Mucosa of stomach (tissue), 1 donor: Measurements from ENCODE around the gene EID3.
"Not testable (repeated sequence)": the region's sequence is repeated elsewhere in the genome, so short reads cannot be mapped to it uniquely, and the experiment has no call there.

Experiments
- H3K27me3 ChIP-seq: one replicate; pipeline ENCODE4 v1.7.0; 2013; ENCODE audit warnings: mild to moderate bottlenecking, low read length; ENCODE audit not compliant: control insufficient read depth, insufficient read depth
- H3K36me3 ChIP-seq: one replicate; pipeline ENCODE4 v1.7.0; 2013; ENCODE audit warnings: low read length; ENCODE audit not compliant: control insufficient read depth, insufficient read depth
- H3K4me1 ChIP-seq: one replicate; pipeline ENCODE4 v1.7.0; 2013; ENCODE audit warnings: mild to moderate bottlenecking, low read length; ENCODE audit not compliant: control insufficient read depth, insufficient read depth
- H3K4me3 ChIP-seq: one replicate; pipeline ENCODE4 v1.7.0; 2013; ENCODE audit warnings: low read length
- H3K9ac ChIP-seq: one replicate; pipeline ENCODE4 v1.7.0; 2013; ENCODE audit warnings: mild to moderate bottlenecking, low read length, moderate library complexity
- H3K9me3 ChIP-seq: one replicate; pipeline ENCODE4 v1.7.0; 2013; ENCODE audit warnings: mild to moderate bottlenecking, low read length, moderate library complexity; ENCODE audit not compliant: control insufficient read depth
- donor health status: Pancreatic carcinoma.

Gene EID3

DNA sequence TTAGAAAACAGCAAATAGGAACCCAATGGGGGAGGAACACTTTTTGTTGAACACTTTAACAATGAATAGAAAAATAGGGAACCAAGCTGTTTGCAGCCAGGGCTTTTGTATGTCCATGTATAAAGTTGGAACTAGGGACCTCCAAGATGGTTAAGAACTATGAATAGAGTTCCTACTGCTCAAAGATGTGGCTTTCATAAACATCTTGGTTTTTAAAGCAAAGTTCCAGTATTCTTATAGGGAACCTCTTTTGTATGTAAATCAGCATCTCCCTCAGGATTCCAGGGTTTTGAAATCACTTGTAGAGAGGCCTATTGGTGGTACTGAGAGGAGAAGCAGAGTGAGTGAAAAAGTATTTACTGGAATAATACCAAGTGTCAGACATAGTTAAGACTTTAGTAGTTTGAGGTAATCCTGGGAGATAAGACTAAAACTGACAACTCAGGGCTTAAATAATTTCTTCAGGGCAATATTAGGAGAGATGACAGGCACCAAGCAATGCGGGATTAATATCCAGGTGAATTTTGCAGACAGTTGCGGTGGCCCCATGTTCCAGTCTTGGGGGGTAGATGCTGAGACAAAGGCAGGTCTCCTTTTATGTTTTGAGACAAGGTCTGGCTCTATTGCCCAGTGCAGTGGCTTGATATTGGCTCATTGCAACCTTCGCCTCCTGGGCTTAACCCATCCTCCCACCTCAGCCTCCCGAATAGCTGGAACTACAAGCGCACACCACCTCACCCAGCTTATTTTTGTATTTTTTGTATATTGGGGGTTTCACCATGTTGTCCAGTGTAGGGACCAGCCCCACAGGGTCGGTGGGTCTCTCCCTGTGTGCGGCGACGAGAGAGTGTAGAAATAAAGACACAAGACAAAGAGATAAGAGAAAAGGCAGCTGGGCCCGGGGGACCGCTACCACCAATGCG lies 10.4 kb upstream of the EID3 start:
- Histone ChIP-seq H3K4me3 (no peak overlapping the region), H3K9ac (no peak overlapping the region), H3K36me3 (peaks cover 11% of the 10 kb centered on the region), H3K27me3 (no peaks in the 10 kb centered on the region), H3K4me1 (peaks cover 39% of the 10 kb centered on the region), H3K9me3 (no peaks in the 10 kb centered on the region)

DNA sequence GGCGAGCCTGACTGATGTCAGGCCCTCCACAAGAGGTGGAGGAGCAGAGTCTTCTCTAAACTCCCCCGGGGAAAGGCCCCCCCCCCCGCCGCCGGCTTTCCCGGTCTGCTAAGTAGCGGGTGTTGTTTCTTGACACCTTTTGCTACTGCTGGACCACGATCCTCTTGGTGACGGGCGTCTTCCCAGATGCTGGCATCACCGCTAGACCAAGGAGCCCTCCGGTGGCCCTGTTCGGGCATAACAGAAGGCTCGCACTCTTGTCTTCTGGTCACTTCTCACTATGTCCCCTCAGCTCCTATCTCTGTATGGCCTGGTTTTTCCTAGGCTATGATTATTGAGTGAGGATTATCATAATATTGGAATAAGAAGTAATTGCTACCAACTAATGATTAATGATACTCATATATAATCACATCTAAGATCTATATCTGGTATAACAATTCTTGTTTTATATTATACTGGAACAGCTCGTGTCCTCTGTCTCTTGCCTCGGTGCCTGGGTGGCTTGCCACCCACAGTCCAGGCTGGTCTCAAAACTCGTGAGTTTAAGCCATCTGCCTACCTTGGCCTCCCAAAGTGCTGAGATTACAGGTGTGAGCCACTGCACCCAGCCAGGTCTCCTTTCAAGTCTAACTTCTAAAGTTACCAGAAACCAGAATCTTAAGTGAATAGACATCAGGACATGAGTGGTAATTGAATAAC lies 9.2 kb upstream of the EID3 start:
- H3K27me3 ChIP-seq, H3K9me3 ChIP-seq, H3K4me3 ChIP-seq, H3K9ac ChIP-seq: not testable (repeated sequence)
- Histone ChIP-seq H3K4me1 (peaks cover 43% of the 10 kb centered on the region), H3K36me3 (peaks cover 11% of the 10 kb centered on the region)

DNA sequence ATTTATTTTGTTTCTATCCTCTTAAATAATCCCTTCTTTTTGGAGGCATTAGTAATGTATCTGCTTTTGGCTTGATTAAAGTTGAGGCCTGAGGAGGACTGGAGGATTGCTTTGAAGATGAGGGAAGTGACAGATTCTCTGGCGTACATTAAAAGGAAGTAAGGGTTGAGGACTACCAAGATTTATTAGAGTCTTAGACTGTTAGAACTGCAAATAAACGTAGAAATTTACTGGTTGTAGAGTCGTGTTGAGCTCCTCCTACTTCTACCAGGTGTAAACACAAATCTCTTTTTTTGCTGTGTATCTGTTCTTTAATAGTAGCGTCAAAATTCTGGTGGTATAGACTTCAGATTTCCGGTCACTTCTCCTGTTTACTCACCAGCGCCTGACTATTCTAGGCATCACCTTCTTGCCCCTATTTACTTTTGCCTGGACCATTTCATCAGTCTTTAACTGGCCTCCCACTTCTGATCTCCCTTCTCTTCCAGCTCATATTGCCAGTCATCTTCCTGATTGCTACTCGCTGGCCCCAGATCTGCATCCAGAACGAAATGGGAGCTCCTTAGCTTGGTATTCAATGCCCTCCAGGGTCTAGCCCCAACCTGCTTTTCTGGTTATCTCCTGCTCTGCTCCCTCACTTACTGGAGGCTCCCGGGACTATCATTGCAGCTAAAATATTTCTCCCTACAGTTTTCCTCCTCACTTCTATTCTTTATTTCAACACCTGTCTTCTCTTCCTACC lies 8.4 kb upstream of the EID3 start:
- H3K36me3 ChIP-seq: peaks cover 11% of the 10 kb centered on the region
- H3K9ac ChIP-seq: peak overlapping the region; percentile 25
- H3K4me1 ChIP-seq: peaks cover 46% of the 10 kb centered on the region

DNA sequence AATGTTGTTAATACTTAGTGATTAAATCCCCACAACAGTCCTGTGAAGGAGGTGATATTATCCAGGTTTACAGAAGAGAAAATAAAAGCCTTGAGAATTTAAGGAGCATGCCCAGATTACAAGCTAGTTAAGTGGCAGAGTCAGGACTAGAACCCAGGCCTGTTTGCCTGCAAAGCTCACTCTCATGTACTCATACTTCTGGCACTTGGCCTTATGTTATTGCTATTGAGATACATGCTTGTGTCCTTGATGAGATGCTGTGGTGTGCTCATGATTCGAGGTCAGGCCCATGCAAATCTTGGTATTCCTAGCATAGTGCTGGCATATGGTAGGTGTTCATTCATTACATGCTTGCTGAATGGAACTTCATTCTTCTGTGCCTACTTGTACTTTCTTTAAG lies 7.6 kb upstream of the EID3 start:
- peaks cover 48% of the 10 kb centered on the region for H3K4me1 ChIP-seq
- H3K9ac ChIP-seq: no peak overlapping the region
- H3K4me3 ChIP-seq: no peak overlapping the region
- peaks cover 11% of the 10 kb centered on the region for H3K36me3 ChIP-seq
- H3K9me3 ChIP-seq: no peaks in the 10 kb centered on the region
- no peaks in the 10 kb centered on the region for H3K27me3 ChIP-seq

More for the DNA sequence above, 8.4 kb upstream of the EID3 start:
- Histone ChIP-seq H3K27me3 (no peaks in the 10 kb centered on the region), H3K4me3 (no peak overlapping the region), H3K9me3 (no peaks in the 10 kb centered on the region)

DNA sequence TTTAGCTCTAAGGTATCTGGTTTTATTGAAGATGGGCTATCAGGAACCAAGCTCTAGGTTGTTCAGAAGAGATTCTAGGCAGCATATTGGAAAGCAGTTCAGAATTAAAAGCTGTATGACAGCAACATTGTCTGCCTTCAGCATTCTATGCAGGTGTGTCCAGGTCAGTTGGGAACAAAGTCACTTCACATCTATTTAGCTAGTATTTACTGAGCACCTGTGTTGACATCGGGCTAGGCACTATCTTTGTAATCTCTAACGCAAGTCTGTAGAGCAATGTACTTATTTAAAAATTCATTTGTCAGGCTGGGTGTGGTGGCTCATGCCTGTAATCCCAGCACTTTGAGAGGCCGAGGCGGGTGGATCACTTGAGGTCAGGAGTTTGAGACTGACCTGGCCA lies 6.8 kb upstream of the EID3 start:
- no peaks in the 10 kb centered on the region for H3K27me3 ChIP-seq
- no peaks in the 10 kb centered on the region for H3K9me3 ChIP-seq
- H3K9ac ChIP-seq: no peak overlapping the region
- H3K4me3 ChIP-seq: no peak overlapping the region
- H3K4me1 ChIP-seq: peaks cover 48% of the 10 kb centered on the region
- peaks cover 11% of the 10 kb centered on the region for H3K36me3 ChIP-seq

DNA sequence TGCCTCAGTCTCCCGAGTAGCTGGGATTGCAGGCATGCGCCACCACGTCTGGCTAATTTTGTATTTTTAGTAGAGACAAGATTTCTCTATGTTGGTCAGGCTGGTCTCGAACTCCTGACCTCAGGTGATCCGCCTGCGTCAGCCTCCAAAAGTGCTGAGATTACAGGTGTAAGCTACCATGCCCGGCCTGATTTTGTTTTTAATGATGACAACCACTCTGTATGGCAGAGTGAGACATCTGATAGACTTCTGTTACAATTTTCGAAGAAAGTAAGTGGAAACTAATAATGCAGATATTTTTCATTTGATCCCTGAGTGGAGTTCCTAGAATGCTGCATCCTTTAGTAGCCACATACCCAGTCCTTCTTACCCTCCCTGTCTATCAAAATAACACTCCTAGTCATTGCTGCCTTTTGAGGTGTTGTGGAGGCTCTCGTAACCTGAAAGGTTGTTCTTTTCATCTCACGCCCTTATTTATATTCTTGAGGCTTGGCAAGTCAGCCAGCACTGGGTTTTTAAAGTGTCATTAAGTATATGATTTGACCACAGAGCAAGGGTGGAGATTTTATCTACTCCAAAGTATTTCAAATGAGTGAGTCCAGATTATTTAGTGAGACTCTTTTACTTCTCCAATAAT lies 5.9 kb upstream of the EID3 start:
- no peaks in the 10 kb centered on the region for H3K27me3 ChIP-seq
- H3K36me3 ChIP-seq: peaks cover 6% of the 10 kb centered on the region
- no peaks in the 10 kb centered on the region for H3K9me3 ChIP-seq
- no peak overlapping the region for H3K4me3 ChIP-seq
- peaks cover 49% of the 10 kb centered on the region for H3K4me1 ChIP-seq
- H3K9ac ChIP-seq: no peak overlapping the region

DNA sequence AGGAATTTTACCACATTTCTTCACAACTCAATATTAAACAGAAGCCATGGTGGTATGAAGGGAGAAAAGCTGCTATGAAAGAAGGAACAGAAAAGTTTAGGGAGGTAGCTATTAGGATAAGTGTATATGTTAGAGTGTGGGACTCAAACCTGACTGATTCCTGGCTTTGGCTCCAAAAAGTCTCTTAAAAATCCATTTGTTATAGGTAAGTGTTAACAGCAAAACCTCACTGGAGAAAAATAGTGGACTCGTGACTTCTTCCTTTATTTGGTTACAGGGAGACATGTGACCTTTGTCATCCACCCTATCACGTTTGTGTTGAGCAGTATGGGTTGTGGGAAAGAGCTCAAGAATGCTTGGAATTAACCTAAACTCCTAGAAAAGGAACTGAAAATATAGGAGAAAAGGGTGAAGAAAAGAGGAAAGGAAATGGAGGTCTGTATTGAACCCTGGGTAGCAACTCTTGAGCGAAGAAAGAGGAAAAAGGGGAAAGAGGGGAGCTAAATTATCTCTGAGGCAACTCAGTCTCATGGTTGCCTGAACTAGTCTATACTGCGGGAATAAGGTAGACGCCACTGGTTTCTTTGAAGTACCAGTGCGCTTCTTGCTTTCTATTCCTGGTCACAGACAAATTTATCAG lies 3.6 kb upstream of the EID3 start:
- H3K4me1 ChIP-seq: peaks cover 64% of the 10 kb centered on the region
- no peaks in the 10 kb centered on the region for H3K9me3 ChIP-seq
- peaks cover 4% of the 10 kb centered on the region for H3K36me3 ChIP-seq
- H3K4me3 ChIP-seq: no peak overlapping the region
- H3K9ac ChIP-seq: no peak overlapping the region
- H3K27me3 ChIP-seq: no peaks in the 10 kb centered on the region

DNA sequence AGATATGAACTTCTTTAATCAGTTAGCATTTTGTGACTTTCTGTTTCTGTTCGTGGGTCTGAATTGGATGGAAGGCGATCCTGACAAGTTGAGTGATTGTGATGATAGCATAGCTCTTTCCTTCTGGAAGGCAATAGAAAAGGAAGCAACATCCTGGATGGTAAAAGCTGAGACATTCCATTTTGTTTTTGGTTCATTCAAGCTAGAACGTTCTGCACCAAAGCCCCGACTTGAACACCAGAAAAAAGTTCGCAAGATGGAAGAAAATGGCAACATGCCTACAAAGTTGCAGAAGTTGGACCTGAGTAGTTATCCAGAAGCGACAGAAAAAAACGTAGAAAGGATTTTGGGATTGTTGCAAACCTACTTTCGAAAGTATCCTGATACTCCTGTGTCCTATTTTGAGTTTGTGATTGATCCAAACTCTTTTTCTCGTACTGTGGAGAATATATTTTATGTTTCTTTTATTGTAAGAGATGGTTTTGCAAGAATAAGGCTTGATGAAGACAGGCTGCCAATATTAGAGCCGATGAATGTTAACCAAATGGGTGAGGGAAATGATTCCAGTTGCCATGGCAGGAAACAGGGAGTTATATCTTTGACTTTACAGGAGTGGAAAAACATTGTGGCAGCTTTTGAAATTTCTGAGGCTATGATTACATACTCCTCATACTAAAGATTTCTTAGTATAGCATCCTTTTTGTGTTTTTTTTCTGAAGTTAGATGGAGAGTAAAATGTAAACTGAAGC lies 896 bp downstream of the EID3 start:
- peak overlapping the region; percentile 27 for H3K9ac ChIP-seq
- H3K4me3 ChIP-seq: peak overlapping the region; percentile 42
- H3K4me1 ChIP-seq: peaks cover 29% of the 10 kb centered on the region
- no peaks in the 10 kb centered on the region for H3K36me3 ChIP-seq
- no peaks in the 10 kb centered on the region for H3K27me3 ChIP-seq
- H3K9me3 ChIP-seq: no peaks in the 10 kb centered on the region

DNA sequence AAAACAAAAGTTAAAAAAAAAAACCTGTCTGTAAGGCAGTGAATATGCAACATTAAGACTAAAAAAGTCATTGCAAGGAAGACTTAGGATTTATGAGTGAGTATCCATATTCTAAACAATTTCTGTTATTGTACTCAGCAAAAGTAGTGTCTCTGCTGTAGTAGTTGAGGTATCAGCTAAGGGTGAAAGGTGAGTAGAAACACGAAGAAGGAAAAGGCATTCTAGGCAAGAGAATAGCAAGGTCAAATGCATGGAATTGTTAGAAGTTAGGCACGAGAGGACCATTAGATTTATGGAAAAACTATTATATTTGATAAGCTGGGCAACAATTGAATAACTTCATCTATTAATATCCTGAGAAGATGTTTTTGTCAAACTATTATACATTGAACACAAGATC lies 1.8 kb downstream of the EID3 start:
- Histone ChIP-seq H3K27me3 (no peaks in the 10 kb centered on the region), H3K9me3 (no peaks in the 10 kb centered on the region), H3K4me1 (peaks cover 20% of the 10 kb centered on the region), H3K9ac (no peak overlapping the region), H3K4me3 (no peak overlapping the region), H3K36me3 (no peaks in the 10 kb centered on the region)

DNA sequence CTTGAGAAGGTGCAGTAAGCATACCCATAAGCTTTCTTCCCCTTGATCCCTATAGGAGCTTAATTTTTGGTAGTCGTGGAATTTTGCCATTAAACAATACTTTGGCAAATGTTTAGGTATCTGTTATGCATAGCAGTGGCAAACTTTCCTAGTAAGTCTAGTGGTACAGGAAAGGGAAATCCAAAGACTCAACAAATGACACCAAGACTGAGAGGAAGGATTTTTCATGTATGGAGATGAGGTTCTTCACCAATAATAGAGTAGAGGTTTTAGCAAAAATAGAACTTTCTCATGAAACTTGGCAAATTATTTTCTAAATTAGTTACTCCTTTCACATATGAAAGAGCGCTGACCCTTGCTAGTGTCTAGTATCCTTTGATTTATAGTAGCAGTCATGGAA lies 2.8 kb downstream of the EID3 start:
- no peak overlapping the region for H3K9ac ChIP-seq
- H3K36me3 ChIP-seq: no peaks in the 10 kb centered on the region
- H3K4me1 ChIP-seq: peaks cover 20% of the 10 kb centered on the region
- no peaks in the 10 kb centered on the region for H3K27me3 ChIP-seq
- H3K4me3 ChIP-seq: no peak overlapping the region
- no peaks in the 10 kb centered on the region for H3K9me3 ChIP-seq
